Measurements from ENCODE around the gene ARHGEF28.

The ARHGEF28 gene

GRCh38 chr5:73706963-73707362 is 81.0 kb downstream of the ARHGEF28 start:
- no peak overlapping the region for H3K9ac ChIP-seq (ENCODE audit: insufficient read length, low read depth)
- H3K4me1 ChIP-seq (ENCODE audit: insufficient read depth, insufficient read length): no peaks in the 10 kb centered on the region
- TF ChIP-seq ZNF274 (IDR thresholded peaks at IDR 0.05; ENCODE audit: low read depth, low read length) (no peak), YY1 (IDR thresholded peaks at IDR 0.05; ENCODE audit: insufficient read depth, insufficient read length) (no peak)
- no peak for DNase-seq (ENCODE audit: low read depth, low spot score)
- no peak overlapping the region for H3K4me3 ChIP-seq (ENCODE audit: insufficient read length, low read depth)
- H3K9me3 ChIP-seq (ENCODE audit: insufficient read depth, low read length): peaks cover 8% of the 10 kb centered on the region
- H3K27me3 ChIP-seq (ENCODE audit: insufficient read depth, insufficient read length): no peaks in the 10 kb centered on the region
- no peaks in the 10 kb centered on the region for H3K36me3 ChIP-seq (ENCODE audit: insufficient read depth, insufficient read length, low read length)

GRCh38 chr5:73709536-73710129 is 83.6 kb downstream of the ARHGEF28 start:
- TF ChIP-seq SUZ12 (IDR thresholded peaks at IDR 0.05; ENCODE audit: extremely low read depth, insufficient read depth, insufficient read length) (no peak), ZNF274 (IDR thresholded peaks at IDR 0.05; ENCODE audit: low read depth, low read length) (no peak), YY1 (IDR thresholded peaks at IDR 0.05; ENCODE audit: insufficient read depth, insufficient read length) (no peak)
- peaks cover 8% of the 10 kb centered on the region for H3K9me3 ChIP-seq (ENCODE audit: insufficient read depth, low read length)
- no peak overlapping the region for H3K9ac ChIP-seq (ENCODE audit: insufficient read length, low read depth)
- no peaks in the 10 kb centered on the region for H3K4me1 ChIP-seq (ENCODE audit: insufficient read depth, insufficient read length)
- no peaks in the 10 kb centered on the region for H3K27me3 ChIP-seq (ENCODE audit: insufficient read depth, insufficient read length)
- H3K36me3 ChIP-seq (ENCODE audit: insufficient read depth, insufficient read length, low read length): no peaks in the 10 kb centered on the region
- no peak for DNase-seq (ENCODE audit: low read depth, low spot score)
- H3K4me3 ChIP-seq (ENCODE audit: insufficient read length, low read depth): no peak overlapping the region

GRCh38 chr5:73716284-73716808 is 90.3 kb downstream of the ARHGEF28 start:
- DNase-seq (ENCODE audit: low read depth, low spot score): no peak
- no peaks in the 10 kb centered on the region for H3K4me1 ChIP-seq (ENCODE audit: insufficient read depth, insufficient read length)
- H3K4me3 ChIP-seq (ENCODE audit: insufficient read length, low read depth): no peak overlapping the region
- no peaks in the 10 kb centered on the region for H3K27me3 ChIP-seq (ENCODE audit: insufficient read depth, insufficient read length)
- TF ChIP-seq ZNF274 (IDR thresholded peaks at IDR 0.05; ENCODE audit: low read depth, low read length) (no peak), YY1 (IDR thresholded peaks at IDR 0.05; ENCODE audit: insufficient read depth, insufficient read length) (no peak), SUZ12 (IDR thresholded peaks at IDR 0.05; ENCODE audit: extremely low read depth, insufficient read depth, insufficient read length) (no peak)
- H3K36me3 ChIP-seq (ENCODE audit: insufficient read depth, insufficient read length, low read length): no peaks in the 10 kb centered on the region
- H3K9me3 ChIP-seq (ENCODE audit: insufficient read depth, low read length): no peaks in the 10 kb centered on the region
- H3K9ac ChIP-seq (ENCODE audit: insufficient read length, low read depth): no peak overlapping the region

GRCh38 chr5:73718762-73719161 is 92.8 kb downstream of the ARHGEF28 start:
- Histone ChIP-seq H3K4me1 (ENCODE audit: insufficient read depth, insufficient read length) (no peaks in the 10 kb centered on the region), H3K4me3 (ENCODE audit: insufficient read length, low read depth) (no peak overlapping the region), H3K9ac (ENCODE audit: insufficient read length, low read depth) (no peak overlapping the region), H3K36me3 (ENCODE audit: insufficient read depth, insufficient read length, low read length) (no peaks in the 10 kb centered on the region), H3K9me3 (ENCODE audit: insufficient read depth, low read length) (no peaks in the 10 kb centered on the region), H3K27me3 (ENCODE audit: insufficient read depth, insufficient read length) (no peaks in the 10 kb centered on the region)
- TF ChIP-seq ZNF274 (IDR thresholded peaks at IDR 0.05; ENCODE audit: low read depth, low read length) (no peak), YY1 (IDR thresholded peaks at IDR 0.05; ENCODE audit: insufficient read depth, insufficient read length) (no peak), SUZ12 (IDR thresholded peaks at IDR 0.05; ENCODE audit: extremely low read depth, insufficient read depth, insufficient read length) (no peak)
- no peak for DNase-seq (ENCODE audit: low read depth, low spot score)

- H3K9ac ChIP-seq (ENCODE audit: insufficient read length, low read depth): no peak overlapping the region
- H3K27me3 ChIP-seq (ENCODE audit: insufficient read depth, insufficient read length): no peaks in the 10 kb centered on the region
- no peaks in the 10 kb centered on the region for H3K36me3 ChIP-seq (ENCODE audit: insufficient read depth, insufficient read length, low read length)
- DNase-seq (ENCODE audit: low read depth, low spot score): no peak
- TF ChIP-seq SUZ12 (IDR thresholded peaks at IDR 0.05; ENCODE audit: extremely low read depth, insufficient read depth, insufficient read length) (no peak), YY1 (IDR thresholded peaks at IDR 0.05; ENCODE audit: insufficient read depth, insufficient read length) (no peak), ZNF274 (IDR thresholded peaks at IDR 0.05; ENCODE audit: low read depth, low read length) (no peak)
- no peaks in the 10 kb centered on the region for H3K9me3 ChIP-seq (ENCODE audit: insufficient read depth, low read length)
- no peak overlapping the region for H3K4me3 ChIP-seq (ENCODE audit: insufficient read length, low read depth)
- no peaks in the 10 kb centered on the region for H3K4me1 ChIP-seq (ENCODE audit: insufficient read depth, insufficient read length)
Measured at GRCh38 chr5:73719632-73720031, 93.6 kb downstream of the ARHGEF28 start.

DNA sequence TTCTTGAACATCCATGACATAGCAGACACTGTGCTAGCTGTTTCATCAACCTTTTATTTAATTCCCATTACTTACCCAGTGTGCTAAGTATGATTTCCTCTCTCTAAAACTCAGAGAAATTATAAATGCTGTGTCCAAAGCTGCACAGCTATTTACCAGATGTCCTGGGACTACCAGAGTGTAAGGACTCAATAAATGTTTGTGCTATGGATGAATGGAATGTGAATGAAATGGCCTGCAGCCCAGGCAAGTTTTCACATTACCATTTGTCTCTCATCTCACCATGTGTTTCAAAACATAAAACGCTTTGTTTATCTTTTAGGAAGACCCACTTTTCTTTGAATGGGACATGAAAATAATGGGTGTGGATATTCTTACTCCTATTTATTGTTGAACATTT is 96.2 kb downstream of the ARHGEF28 start:
- no peaks in the 10 kb centered on the region for H3K36me3 ChIP-seq (ENCODE audit: insufficient read depth, insufficient read length, low read length)
- no peak for DNase-seq (ENCODE audit: low read depth, low spot score)

GRCh38 chr5:73726071-73726470 is 100.1 kb downstream of the ARHGEF28 start:
- DNase-seq (ENCODE audit: low read depth, low spot score): no peak
- H3K4me1 ChIP-seq (ENCODE audit: insufficient read depth, insufficient read length): no peaks in the 10 kb centered on the region
- TF ChIP-seq ZNF274 (IDR thresholded peaks at IDR 0.05; ENCODE audit: low read depth, low read length) (no peak), SUZ12 (IDR thresholded peaks at IDR 0.05; ENCODE audit: extremely low read depth, insufficient read depth, insufficient read length) (no peak), YY1 (IDR thresholded peaks at IDR 0.05; ENCODE audit: insufficient read depth, insufficient read length) (no peak)
- no peak overlapping the region for H3K9ac ChIP-seq (ENCODE audit: insufficient read length, low read depth)
- H3K36me3 ChIP-seq (ENCODE audit: insufficient read depth, insufficient read length, low read length): no peaks in the 10 kb centered on the region
- no peaks in the 10 kb centered on the region for H3K9me3 ChIP-seq (ENCODE audit: insufficient read depth, low read length)
- no peak overlapping the region for H3K4me3 ChIP-seq (ENCODE audit: insufficient read length, low read depth)
- no peaks in the 10 kb centered on the region for H3K27me3 ChIP-seq (ENCODE audit: insufficient read depth, insufficient read length)

More for the DNA sequence above, 96.2 kb downstream of the ARHGEF28 start:
- Histone ChIP-seq H3K9me3 (ENCODE audit: insufficient read depth, low read length) (no peaks in the 10 kb centered on the region), H3K4me3 (ENCODE audit: insufficient read length, low read depth) (no peak overlapping the region), H3K4me1 (ENCODE audit: insufficient read depth, insufficient read length) (no peaks in the 10 kb centered on the region), H3K27me3 (ENCODE audit: insufficient read depth, insufficient read length) (no peaks in the 10 kb centered on the region), H3K9ac (ENCODE audit: insufficient read length, low read depth) (no peak overlapping the region)
- TF ChIP-seq ZNF274 (IDR thresholded peaks at IDR 0.05; ENCODE audit: low read depth, low read length) (no peak), SUZ12 (IDR thresholded peaks at IDR 0.05; ENCODE audit: extremely low read depth, insufficient read depth, insufficient read length) (no peak), YY1 (IDR thresholded peaks at IDR 0.05; ENCODE audit: insufficient read depth, insufficient read length) (no peak)
